Measurements from ENCODE around the gene FLYWCH1.

FLYWCH1 gene

GRCh38 chr16:2914233-2914632 lies 2.5 kb downstream of the FLYWCH1 start:
- TF ChIP-seq, protein P1, sequence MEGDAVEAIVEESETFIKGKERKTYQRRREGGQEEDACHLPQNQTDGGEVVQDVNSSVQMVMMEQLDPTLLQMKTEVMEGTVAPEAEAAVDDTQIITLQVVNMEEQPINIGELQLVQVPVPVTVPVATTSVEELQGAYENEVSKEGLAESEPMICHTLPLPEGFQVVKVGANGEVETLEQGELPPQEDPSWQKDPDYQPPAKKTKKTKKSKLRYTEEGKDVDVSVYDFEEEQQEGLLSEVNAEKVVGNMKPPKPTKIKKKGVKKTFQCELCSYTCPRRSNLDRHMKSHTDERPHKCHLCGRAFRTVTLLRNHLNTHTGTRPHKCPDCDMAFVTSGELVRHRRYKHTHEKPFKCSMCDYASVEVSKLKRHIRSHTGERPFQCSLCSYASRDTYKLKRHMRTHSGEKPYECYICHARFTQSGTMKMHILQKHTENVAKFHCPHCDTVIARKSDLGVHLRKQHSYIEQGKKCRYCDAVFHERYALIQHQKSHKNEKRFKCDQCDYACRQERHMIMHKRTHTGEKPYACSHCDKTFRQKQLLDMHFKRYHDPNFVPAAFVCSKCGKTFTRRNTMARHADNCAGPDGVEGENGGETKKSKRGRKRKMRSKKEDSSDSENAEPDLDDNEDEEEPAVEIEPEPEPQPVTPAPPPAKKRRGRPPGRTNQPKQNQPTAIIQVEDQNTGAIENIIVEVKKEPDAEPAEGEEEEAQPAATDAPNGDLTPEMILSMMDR (IDR thresholded peaks at IDR 0.05; ENCODE audit: low read depth, low read length) = no peak
- no peak for DNase-seq (ENCODE audit: low read depth in 2 of 2)
- no peak overlapping the region for H3K4me3 ChIP-seq (replicated peaks in 1 of 2; ENCODE audit: low read depth in 2 of 2, low read length in 2 of 2)

GRCh38 chr16:2915196-2915929 lies 3.6 kb downstream of the FLYWCH1 start:
- TF ChIP-seq, protein P1 (IDR thresholded peaks at IDR 0.05; ENCODE audit: low read depth, low read length) = no peak
- no peak overlapping the region for H3K4me3 ChIP-seq (replicated peaks in 1 of 2; ENCODE audit: low read depth in 2 of 2, low read length in 2 of 2)
- peak in 1 of 2 donors; percentile 29 for DNase-seq (ENCODE audit: low read depth in 2 of 2)

- H3K4me3 ChIP-seq (replicated peaks in 1 of 2; ENCODE audit: low read depth in 2 of 2, low read length in 2 of 2) = no peak overlapping the region
- TF ChIP-seq, protein P1 (IDR thresholded peaks at IDR 0.05; ENCODE audit: low read depth, low read length) = peak; percentile 83
- peak; percentile 81 to 82 for DNase-seq (ENCODE audit: low read depth in 2 of 2)
These were observed 8.0 kb downstream of the FLYWCH1 start for GRCh38 chr16:2919511-2920255.

- TF ChIP-seq, protein P1 (IDR thresholded peaks at IDR 0.05; ENCODE audit: low read depth, low read length) = no peak
- no peak for DNase-seq (ENCODE audit: low read depth in 2 of 2)
- no peak overlapping the region for H3K4me3 ChIP-seq (replicated peaks in 1 of 2; ENCODE audit: low read depth in 2 of 2, low read length in 2 of 2)
These were observed 11.8 kb downstream of the FLYWCH1 start for GRCh38 chr16:2923481-2923880.

GRCh38 chr16:2924901-2925755 lies 13.4 kb downstream of the FLYWCH1 start:
- H3K4me3 ChIP-seq (replicated peaks in 1 of 2; ENCODE audit: low read depth in 2 of 2, low read length in 2 of 2) = no peak overlapping the region
- TF ChIP-seq, protein P1 (IDR thresholded peaks at IDR 0.05; ENCODE audit: low read depth, low read length) = no peak
- no peak for DNase-seq (ENCODE audit: low read depth in 2 of 2)

GRCh38 chr16:2925951-2926649 lies 14.4 kb downstream of the FLYWCH1 start:
- no peak for DNase-seq (ENCODE audit: low read depth in 2 of 2)
- TF ChIP-seq, protein P1 (IDR thresholded peaks at IDR 0.05; ENCODE audit: low read depth, low read length) = no peak
- H3K4me3 ChIP-seq (replicated peaks in 1 of 2; ENCODE audit: low read depth in 2 of 2, low read length in 2 of 2) = no peak overlapping the region
